GM18505 (cell line): ENCODE results near the gene OLR1.

ENCODE experiments used
- ATAC-seq: cut with Tn5 transposase; IDR thresholded peaks from one replicate; pipeline ENCODE4 v1.9.1; 2021; ENCODE audit not compliant: unreplicated experiment
- POLR2A ChIP-seq: IDR thresholded peaks from 4 replicates; pipeline ENCODE4 v1.6.1; 2011; ENCODE audit warnings: borderline replicate concordance; ENCODE audit not compliant: insufficient read depth, insufficient read length; ENCODE audit errors: extremely low read depth

OLR1 gene

GRCh38 chr12:10126413-10126812, 45.5 kb downstream of the OLR1 start:
- TF ChIP-seq POLR2A = no peak
- ATAC-seq = no peak

DNA sequence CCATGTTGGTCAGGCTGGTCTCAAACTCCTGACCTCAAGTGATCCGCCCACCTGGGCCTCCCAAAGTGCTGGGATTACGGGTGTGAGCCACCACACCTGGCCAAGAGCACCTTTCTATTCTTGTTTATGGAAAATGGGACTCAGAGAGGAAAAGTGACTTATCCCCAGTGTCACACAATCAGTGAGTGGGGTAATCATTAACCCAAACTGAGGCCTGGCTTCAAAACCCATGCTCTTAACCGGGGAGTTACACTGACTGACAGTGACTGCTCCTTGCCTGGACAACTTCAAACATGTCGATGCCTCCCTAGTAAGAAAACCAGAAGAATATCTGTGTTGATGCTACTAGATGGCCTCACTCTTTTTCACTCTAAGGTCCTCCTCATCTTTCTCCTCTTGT, 49.2 kb downstream of the OLR1 start:
- ATAC-seq = no peak
- no peak for TF ChIP-seq POLR2A

- no peak for ATAC-seq
- TF ChIP-seq POLR2A = no peak
Measured at GRCh38 chr12:10121278-10121677, 50.7 kb downstream of the OLR1 start.

DNA sequence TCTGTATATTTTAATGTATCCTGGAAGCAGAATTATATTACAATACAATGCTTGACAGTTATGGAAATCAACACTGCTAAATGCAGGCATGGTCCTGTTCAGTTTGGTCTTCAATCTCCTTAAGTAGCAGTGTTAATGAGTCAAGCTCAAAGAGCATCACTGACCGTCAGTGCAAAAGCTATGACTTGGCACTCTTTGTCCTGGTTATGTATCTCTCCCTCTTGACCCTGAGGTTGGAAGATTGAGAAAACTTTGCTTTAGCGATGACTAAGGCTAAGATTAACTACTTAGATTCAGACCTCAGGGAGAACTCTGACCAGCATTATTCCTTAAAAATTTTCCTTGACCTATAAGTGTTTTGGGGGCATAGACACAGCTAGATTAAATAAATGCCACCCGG, 52.9 kb downstream of the OLR1 start:
- ATAC-seq = no peak
- no peak for TF ChIP-seq POLR2A

- no peak for TF ChIP-seq POLR2A
Measured at GRCh38 chr12:10115890-10116289, 56.0 kb downstream of the OLR1 start.

GRCh38 chr12:10115311-10115710, 56.6 kb downstream of the OLR1 start:
- TF ChIP-seq POLR2A = no peak

More at GRCh38 chr12:10115890-10116289, 56.0 kb downstream of the OLR1 start:
- ATAC-seq = no peak

GRCh38 chr12:10113920-10114319, 58.0 kb downstream of the OLR1 start:
- TF ChIP-seq POLR2A = no peak
- ATAC-seq = no peak

More at GRCh38 chr12:10115311-10115710, 56.6 kb downstream of the OLR1 start:
- ATAC-seq = no peak

DNA sequence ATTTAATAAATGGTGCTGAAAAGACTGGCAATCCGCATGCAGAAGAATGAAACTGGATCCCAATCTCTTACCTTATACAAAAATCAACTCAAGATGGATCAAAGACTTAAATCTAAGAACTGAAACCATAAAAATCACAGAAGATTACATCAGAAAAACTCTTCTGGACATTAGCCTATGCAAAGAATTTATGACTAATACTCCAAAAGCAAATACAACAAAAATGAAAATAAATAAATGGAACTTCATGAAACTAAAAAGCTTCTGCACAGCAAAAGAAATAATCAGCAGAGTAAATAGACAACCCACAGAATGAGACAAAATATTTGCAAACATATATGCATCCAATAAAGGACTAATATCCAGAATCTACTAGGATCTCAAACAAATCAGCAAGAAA, 58.9 kb downstream of the OLR1 start:
- TF ChIP-seq POLR2A = no peak
- no peak for ATAC-seq

- TF ChIP-seq POLR2A = no peak
- no peak for ATAC-seq
Measured at GRCh38 chr12:10111451-10111850, 60.5 kb downstream of the OLR1 start.

DNA sequence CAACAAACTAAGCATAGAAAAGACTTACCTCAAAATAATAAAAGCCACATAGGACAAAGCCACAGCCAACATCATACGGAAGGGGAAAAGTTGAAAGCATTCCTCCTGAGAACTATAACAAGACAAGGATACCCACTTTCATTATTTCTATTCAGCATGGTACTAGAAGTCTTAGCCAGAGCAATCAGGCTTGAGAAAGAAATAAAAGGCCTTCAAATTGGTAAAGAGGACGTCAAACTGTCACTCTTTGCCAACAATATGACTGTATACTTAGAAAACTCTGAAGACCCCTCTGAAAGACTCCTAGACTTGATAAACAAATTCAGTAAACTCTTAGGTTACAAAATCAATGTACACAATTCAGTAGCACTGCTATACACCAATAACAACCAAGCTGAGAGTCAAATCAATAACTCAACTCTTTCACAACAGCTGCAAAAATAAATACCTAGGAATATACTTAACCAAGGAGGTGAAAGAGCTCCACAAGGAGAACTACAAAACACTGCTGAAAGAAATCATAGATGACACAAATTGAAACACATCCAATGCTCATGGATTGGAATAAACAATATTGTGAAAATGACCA, 61.6 kb downstream of the OLR1 start:
- TF ChIP-seq POLR2A = no peak
- no peak for ATAC-seq
